ENCODE results near the gene GTF2H2C. TPM values are rescaled to one million over a fixed set of nuclear protein-coding genes. Genes with fewer than 3 reads are reported as not detected.
"Not testable (repeated sequence)": the region's sequence is repeated elsewhere in the genome, so short reads cannot be mapped to it uniquely, and the experiment has no call there.

GTF2H2C gene
- total RNA-seq, 1 experiment from 2014 or later, result 61.0 TPM

GRCh38 chr5:69568072-69568471 lies 8.1 kb downstream of the GTF2H2C start:
- not testable (repeated sequence) for H3K9ac ChIP-seq (ENCODE audit: extremely low read depth, insufficient read length, low read length); H3K18ac ChIP-seq (ENCODE audit: insufficient read length, low read depth, low read length); H3K27me3 ChIP-seq (ENCODE audit: insufficient read depth, low read length); H3K27ac ChIP-seq (ENCODE audit: insufficient read length, low read depth, low read length); H2BK5ac ChIP-seq (ENCODE audit: insufficient read length, low read length); H3K14ac ChIP-seq (ENCODE audit: insufficient read depth, low read length); H4K5ac ChIP-seq (ENCODE audit: insufficient read length, low read depth, low read length); H3K9me3 ChIP-seq (ENCODE audit: control insufficient read depth, low read depth, low read length); H2BK15ac ChIP-seq (ENCODE audit: low read depth, low read length); H4K8ac ChIP-seq (replicated peaks; ENCODE audit: insufficient read length, low read depth, low read length); H3K4me1 Mint-ChIP-seq; H2BK120ac ChIP-seq (ENCODE audit: low read depth, low read length, poor library complexity, severe bottlenecking); H3K9me3 Mint-ChIP-seq; H3K4ac ChIP-seq (ENCODE audit: low read depth, low read length); H3K79me1 ChIP-seq (ENCODE audit: insufficient read depth, low read depth, low read length, poor library complexity, severe bottlenecking); H2BK20ac ChIP-seq (ENCODE audit: low read depth, low read length, poor library complexity, severe bottlenecking); H2AFZ ChIP-seq (ENCODE audit: low read length); H3K36me3 Mint-ChIP-seq (ENCODE audit: insufficient read depth in 1 of 3, low read depth in 3 of 3); H3K4me3 Mint-ChIP-seq; H3K27me3 Mint-ChIP-seq (ENCODE audit: low read depth); H3T11ph ChIP-seq (ENCODE audit: low read length); H3K4me2 ChIP-seq (ENCODE audit: insufficient read depth, insufficient read length, low read length); H2BK12ac ChIP-seq (ENCODE audit: insufficient read length, low read depth, low read length); H3K56ac ChIP-seq (ENCODE audit: insufficient read length, low read depth, low read length); H3K27ac Mint-ChIP-seq; H4K20me1 ChIP-seq (ENCODE audit: control insufficient read depth, insufficient read depth, insufficient read length); H3K4me1 ChIP-seq (ENCODE audit: insufficient read depth, low read length); DNase-seq; H3K79me2 ChIP-seq (ENCODE audit: insufficient read depth, low read length); H4K91ac ChIP-seq (ENCODE audit: insufficient read length, low read depth, low read length); H2AK5ac ChIP-seq (ENCODE audit: insufficient read length, low read length); H3K23ac ChIP-seq (ENCODE audit: insufficient read length, low read depth, low read length); H3K23me2 ChIP-seq (ENCODE audit: insufficient read length, low read depth, low read length, poor library complexity, severe bottlenecking)
- no CpG with 5 or more reads among the region's 2 CpGs for WGBS (ENCODE audit: extremely low coverage, insufficient read length, low lambda C conversion rate)

DNA sequence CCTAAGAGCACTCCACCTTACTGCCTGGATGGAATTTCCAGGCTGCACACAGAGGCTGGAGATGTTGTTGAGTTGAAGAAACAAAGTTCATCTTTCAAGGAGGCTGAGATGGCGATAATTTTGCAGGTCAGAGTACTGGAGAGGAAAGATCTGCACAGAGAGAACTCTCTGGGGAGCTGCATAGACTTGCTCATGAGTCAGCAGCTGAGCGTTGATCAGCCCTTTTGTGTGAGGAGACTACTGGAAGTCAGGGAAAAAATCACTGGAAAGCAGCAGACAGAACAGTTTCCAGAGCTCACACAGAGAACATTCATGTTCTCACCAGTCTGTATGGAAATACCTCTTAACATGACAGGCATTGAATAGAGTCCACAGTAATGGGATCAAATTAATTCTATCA lies 23.4 kb downstream of the GTF2H2C start:
- not testable (repeated sequence) for H3K4me2 ChIP-seq (ENCODE audit: insufficient read depth, insufficient read length, low read length); H3K23me2 ChIP-seq (ENCODE audit: insufficient read length, low read depth, low read length, poor library complexity, severe bottlenecking); H4K5ac ChIP-seq (ENCODE audit: insufficient read length, low read depth, low read length); H3K9ac ChIP-seq (ENCODE audit: extremely low read depth, insufficient read length, low read length); H3K36me3 Mint-ChIP-seq (ENCODE audit: insufficient read depth in 1 of 3, low read depth in 3 of 3); H3K27ac Mint-ChIP-seq; H2BK5ac ChIP-seq (ENCODE audit: insufficient read length, low read length); H2BK120ac ChIP-seq (ENCODE audit: low read depth, low read length, poor library complexity, severe bottlenecking); H4K91ac ChIP-seq (ENCODE audit: insufficient read length, low read depth, low read length); H3K27ac ChIP-seq (ENCODE audit: insufficient read length, low read depth, low read length); H3K27me3 Mint-ChIP-seq (ENCODE audit: low read depth); H3T11ph ChIP-seq (ENCODE audit: low read length); H3K9me3 Mint-ChIP-seq; H4K8ac ChIP-seq (replicated peaks; ENCODE audit: insufficient read length, low read depth, low read length); DNase-seq; H3K9me3 ChIP-seq (ENCODE audit: control insufficient read depth, low read depth, low read length); H3K79me2 ChIP-seq (ENCODE audit: insufficient read depth, low read length); H2AFZ ChIP-seq (ENCODE audit: low read length); H3K4me3 Mint-ChIP-seq; H3K79me1 ChIP-seq (ENCODE audit: insufficient read depth, low read depth, low read length, poor library complexity, severe bottlenecking); H2AK5ac ChIP-seq (ENCODE audit: insufficient read length, low read length); H3K56ac ChIP-seq (ENCODE audit: insufficient read length, low read depth, low read length); H3K23ac ChIP-seq (ENCODE audit: insufficient read length, low read depth, low read length); H2BK15ac ChIP-seq (ENCODE audit: low read depth, low read length); H3K4me1 Mint-ChIP-seq; H2BK20ac ChIP-seq (ENCODE audit: low read depth, low read length, poor library complexity, severe bottlenecking); H2BK12ac ChIP-seq (ENCODE audit: insufficient read length, low read depth, low read length); H3K4me1 ChIP-seq (ENCODE audit: insufficient read depth, low read length); H4K20me1 ChIP-seq (ENCODE audit: control insufficient read depth, insufficient read depth, insufficient read length); H3K14ac ChIP-seq (ENCODE audit: insufficient read depth, low read length); H3K4ac ChIP-seq (ENCODE audit: low read depth, low read length); H3K27me3 ChIP-seq (ENCODE audit: insufficient read depth, low read length); H3K18ac ChIP-seq (ENCODE audit: insufficient read length, low read depth, low read length)
- WGBS (ENCODE audit: extremely low coverage, insufficient read length, low lambda C conversion rate), result no CpG with 5 or more reads among the region's 2 CpGs
